ENCODE data around the gene MYO3B.
"Not testable (repeated sequence)": the region's sequence is repeated elsewhere in the genome, so short reads cannot be mapped to it uniquely, and the experiment has no call there.

MYO3B gene

DNA sequence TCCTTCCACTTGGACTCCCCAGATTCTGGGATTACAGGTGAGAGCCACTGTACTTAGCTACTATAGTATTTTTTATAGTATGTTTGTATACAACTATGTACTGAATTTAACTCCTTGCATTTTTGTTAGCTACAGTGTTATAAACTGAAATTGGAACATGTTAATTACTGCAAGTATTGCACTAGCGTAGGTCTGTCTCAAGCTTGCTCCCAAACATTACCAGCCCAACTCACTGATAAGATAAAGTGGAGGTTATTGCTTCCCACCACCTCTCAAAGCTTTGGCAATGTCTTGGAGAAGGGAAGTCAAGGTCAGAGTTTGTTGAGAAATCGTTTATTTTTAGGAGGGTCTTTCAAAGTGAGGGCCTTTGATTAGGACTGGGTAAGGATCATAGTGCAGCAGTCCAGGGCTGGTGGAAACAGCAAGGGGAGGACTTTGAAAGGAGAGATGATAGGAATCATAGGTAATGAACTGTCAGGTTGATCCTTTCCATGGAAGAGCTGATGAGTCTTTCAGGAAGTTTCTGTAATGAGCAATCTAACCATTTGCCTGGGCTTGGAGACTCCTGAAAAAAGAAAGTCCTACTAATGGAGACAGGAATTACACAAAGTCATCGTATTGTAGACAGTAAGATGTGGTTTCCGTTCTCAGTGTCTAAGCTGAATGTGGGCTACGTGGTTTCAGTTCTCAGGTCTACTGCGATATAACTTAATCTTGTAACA is 257.1 kb downstream of the MYO3B start:
- no peak for DNase-seq

DNA sequence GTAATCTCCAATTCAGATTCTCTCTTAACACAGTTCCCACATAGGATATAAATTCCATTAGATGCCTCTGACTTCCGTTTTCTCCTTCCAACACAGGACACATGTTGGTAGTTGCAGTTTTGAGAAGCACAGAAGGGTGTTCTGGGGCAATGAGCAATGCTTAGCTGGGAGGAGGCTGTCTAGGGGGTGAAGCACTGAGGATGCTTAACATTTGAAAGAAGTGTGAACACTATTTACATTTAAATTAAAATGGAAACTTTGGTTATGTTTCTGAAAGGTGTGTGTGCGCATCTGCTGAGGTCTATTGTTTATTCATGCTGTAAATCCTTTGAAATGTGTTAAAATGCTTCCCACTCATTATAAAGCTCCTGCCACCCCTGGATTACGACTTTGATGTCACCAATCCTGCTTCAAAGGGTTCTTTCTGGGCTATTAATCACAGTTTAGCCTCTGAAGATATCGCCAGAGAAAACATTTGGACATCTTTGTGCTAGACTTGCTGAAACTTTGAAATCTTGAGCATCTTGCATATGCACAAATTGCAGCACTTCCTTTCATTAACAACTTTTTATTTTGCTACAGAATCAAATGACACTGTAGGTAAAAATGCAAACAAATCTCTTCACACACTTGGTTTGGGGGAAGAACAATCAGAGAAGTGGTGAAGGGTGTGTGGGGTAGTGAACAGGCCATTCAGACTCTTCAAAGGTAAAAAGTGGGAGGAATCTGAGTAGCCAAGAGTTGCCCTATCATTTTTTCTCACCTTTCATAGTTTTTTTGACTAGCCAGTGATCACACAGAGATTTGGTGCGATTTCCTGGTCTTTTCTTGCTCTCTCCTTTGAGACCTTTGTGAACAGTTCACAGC is 258.4 kb downstream of the MYO3B start:
- DNase-seq, result no peak

DNA sequence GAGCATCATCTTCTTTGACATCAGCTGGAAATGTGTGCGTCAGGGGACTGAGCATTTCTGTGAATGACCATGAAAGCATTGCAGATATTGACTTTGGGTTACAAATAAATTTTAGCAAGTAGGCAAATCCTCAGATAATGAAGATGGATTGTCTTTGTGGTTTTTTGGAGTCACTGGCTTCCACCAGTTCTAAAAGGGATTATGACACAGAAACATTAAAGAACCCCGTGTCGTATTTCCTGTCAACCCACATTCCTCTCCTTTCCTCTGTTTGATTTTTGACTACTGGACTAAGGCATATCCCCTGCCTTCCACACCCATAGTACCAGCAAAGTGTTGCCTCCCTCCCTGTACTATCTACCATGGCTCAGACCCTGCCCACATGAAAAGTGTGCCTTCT is 268.1 kb downstream of the MYO3B start:
- no peak for DNase-seq

DNA sequence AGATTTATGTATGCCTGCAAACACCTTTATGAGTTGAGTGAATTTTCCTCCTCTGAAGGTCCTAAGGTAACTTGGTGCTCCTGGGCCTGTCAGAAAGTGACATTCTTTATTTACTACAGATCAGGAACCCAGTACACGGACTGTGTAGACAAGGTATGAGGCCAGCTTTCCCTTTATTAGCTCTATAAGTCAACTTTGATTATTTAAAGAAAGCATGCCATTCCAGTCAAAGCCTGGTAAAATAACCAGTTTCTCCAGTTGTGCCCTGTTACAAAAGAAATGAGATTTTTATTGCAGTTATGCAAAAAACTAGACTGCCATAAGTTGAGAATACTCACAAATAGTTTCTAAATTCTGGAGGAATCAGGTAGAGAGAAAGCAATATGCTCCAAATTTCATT is 271.1 kb downstream of the MYO3B start:
- no peak for DNase-seq

DNA sequence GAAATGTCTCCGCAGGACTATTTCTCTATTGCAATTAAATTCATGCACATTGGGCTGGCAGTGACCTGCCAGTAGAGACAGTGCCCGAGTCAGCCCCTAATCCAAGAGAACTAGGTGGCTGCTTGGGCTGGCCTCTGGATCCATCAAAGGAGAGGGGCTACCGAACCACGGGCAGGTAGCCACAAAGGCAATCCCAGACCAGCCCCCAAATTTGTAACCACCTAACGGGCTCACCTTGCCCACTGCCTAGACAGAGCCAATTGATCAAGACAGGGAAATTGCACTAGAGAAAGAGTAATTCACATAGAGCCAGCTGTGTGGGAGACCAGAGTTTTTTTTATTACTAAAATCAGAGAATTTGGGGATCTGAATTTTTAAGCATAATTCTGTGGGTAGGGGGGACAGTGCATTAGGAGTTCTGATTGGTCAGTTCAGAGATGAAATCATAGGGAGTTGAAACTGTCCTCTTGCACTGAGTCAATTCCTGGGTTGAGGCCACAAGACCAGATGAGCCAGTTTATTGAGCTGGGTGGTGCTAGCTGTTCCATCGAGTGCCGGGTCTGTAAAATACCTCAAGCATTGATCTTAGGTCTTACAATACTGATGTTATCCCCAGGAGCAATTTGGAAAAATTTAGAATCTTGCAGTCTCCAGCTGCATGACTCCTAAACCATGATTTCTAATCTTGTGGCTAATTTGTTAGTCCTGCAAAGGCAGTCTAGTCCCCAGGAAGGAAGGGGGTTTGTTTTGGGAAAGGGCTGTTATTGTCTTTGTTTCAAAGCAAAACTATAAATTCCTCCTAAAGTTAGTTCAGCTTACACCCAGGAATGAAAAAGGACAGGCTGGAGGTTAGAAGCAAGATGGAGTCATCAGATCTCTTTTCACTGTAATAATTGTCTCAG is 276.8 kb downstream of the MYO3B start:
- no peak for DNase-seq

DNA sequence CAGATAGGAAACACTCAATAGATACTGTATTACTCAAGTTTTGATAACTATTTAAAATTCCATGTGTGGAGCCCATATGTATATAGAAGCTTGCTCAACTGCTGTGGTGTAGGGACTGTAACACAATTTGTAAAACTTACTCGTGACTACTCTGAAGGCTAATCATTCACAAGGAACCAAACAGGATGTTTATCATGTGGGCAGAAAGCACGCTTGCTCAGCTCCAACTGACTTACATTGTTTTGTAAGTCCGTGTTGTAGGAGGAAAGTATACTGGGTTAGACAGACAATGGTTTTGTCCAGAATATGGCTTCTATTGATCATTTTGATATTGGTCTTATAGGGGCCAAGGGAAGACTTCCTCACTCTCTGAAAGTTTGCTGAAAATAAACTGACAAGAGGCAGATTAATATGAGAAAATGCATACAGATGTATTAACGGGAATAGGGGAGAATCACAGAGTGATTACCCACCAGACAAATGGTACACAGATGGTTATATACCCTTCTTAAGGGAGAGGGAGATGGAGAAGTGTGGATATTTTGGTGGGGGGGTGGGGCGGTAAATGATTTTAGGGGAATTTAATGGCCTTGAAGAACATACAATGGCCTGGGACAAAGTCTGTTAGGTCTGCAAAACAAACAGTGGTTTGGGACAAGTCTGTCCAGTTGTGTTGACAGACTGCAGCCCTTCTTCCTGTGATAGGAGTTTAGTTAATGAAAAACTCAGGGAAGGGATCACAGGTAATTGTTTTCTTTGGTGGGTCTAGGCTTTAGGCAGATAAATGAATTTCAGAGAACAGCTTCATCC is 277.9 kb downstream of the MYO3B start:
- DNase-seq, result no peak

DNA sequence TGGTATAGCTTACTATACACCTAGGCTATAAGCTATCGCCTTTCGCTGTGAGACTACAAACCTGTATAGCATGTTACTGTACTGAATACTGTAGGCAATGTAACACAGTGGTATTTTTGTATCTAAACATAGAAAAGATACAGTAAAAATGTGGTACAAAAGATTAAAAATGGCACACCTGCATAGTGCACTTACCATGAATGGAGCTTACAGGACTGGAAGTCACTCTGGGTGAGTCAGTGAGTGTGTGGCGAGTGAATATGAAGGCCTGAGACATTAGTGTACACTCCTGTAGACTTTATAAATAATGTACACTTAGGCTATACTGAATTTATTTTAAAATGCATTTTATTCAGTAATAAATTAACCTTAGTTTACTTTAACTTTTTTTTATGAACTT is 279.0 kb downstream of the MYO3B start:
- DNase-seq, result no peak

DNA sequence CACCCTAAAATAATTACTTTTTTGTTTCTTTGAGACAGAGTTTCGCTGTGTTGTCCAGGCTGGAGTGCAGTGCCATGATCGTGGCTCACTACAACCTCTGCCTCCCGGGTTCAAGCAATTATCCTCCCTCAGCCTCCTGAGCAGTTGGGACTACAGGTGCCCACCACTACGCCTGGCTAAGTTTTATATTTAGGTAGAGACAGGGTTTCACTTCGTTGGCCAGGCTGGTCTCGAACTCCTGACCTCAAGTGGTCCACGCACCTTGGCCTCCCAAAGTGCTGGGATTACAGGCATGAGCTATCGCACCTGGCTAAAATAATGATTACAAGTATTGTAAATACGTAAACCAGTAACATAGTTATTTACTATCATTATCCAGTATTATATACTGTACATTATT is 279.8 kb downstream of the MYO3B start:
- no peak for DNase-seq

DNA sequence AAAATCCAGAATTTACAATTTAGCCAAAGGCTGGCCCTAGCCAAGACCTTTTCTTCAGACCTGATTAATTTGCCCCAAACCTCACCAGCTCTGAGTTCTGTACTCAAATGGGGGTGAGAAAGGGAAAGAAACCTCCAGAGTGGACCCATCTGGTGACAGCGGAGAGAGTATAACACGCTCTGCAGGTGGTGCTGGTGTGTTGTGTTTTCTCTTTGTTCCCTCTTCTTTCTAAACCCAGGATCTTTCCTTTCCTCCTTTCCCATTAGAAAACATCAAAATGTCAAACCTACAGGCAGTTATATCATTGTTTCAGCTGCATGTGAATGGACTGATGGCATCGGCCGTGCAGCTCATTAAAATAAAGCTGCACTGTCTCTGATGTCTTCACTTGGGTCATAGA is 283.9 kb downstream of the MYO3B start:
- no peak for DNase-seq

DNA sequence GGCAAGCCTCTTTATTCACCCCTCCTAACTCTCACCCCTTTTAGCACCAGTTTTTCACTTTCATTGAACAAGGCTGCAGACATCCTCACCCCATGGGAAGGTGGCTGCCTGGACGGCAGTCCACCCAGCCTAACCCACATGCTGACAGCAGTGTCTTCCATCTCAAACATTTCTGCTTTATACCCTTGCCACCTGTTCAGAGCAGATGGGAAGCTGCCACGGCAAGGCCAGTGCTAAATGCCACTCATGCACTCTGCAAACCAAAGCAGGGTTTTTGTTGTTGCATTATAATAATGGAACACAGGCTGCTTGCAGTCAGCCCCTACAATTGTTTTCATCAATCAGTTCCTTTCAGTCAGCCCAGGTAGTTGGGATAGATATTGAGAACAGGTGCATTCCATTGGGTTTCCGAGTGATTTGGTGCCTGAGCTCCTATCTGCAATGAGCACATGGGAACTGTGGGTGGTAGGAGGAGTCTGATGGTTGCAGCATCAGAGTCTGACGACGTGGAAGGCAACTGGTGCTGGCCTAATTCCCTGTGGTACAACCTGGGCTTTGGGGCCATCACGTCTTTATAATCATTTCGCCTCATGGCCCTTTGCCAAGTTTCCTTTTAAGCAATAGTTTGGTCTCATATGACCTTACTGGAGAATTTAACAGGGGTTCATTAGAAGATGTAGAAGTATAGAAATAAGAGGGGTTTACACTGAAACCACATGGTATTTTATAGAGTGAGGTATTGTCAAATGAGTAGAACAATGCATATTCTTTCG is 284.7 kb downstream of the MYO3B start:
- DNase-seq, result no peak

DNA sequence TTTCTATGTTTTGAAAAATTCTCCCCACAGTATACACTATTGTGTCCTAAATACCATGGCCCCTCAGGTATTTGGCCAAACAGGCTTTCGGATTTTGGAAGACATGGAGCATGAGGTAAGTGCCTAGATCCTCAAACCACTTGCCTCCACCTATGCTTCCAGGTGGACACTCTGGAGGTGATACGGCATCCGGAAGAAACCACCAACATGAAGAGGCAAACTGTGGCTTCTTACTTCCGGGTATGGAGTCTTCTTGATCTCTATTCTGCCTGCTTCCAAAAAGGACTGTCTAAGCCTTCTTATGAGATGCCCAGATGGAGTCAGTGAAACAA is 285.2 kb downstream of the MYO3B start:
- no peak for DNase-seq

DNA sequence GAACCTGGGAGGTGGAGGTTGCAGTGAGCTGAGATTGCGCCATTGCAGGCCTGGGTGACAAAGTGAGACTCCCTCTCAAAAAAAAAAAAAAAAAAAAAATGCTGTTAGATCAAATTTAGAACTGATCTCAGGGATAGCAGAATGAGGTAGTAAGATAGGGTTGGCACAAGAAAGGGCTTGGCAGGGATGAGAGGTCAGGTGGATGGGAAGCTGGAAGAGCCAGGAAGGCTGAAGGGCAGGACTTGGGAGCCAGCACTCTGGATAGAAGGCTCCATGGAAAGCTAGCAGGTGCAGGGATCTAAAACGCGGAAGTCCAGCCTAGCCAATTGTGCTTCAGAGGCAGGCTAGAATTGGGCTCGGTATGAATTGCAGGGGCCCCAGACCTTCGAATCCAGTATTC is 286.3 kb downstream of the MYO3B start:
- no peak for DNase-seq

DNA sequence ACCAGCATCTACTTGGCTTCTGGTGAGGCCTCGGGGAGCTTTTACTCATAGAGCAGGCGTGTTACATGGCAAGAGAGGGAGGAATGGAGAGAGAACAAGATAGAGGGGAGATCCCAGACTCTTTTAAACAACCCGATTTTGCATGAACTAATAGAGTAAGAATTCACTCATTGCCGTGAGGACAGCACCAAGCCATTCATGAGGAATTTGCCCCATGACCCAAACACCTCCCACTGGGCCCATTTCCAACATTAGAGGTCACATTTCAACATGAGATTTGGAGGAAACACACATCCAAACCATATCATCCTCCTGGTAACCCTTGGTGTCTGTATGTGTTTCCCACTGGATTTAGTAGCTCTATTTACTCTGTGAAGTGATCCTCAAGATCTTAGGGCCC is 287.3 kb downstream of the MYO3B start:
- DNase-seq, result peak; percentile 71

DNA sequence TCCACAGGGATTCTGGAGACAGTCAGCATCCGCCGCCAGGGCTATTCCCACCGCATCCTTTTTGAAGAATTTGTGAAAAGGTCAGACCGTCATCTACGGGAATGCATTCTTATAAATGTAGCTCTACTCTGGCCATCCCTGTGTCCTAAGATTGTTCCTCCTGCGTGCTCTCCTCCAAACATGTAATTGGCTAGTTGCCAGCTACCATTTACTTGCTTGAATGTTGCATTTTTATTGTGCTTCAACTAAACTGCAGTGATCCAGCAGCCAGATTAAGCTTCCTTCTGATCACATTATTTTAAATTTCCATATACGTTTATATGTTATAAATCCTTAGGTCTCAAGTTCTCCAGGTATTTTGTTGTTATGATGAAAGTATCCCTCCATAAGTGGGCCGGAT is 288.7 kb downstream of the MYO3B start:
- DNase-seq, result no peak

DNA sequence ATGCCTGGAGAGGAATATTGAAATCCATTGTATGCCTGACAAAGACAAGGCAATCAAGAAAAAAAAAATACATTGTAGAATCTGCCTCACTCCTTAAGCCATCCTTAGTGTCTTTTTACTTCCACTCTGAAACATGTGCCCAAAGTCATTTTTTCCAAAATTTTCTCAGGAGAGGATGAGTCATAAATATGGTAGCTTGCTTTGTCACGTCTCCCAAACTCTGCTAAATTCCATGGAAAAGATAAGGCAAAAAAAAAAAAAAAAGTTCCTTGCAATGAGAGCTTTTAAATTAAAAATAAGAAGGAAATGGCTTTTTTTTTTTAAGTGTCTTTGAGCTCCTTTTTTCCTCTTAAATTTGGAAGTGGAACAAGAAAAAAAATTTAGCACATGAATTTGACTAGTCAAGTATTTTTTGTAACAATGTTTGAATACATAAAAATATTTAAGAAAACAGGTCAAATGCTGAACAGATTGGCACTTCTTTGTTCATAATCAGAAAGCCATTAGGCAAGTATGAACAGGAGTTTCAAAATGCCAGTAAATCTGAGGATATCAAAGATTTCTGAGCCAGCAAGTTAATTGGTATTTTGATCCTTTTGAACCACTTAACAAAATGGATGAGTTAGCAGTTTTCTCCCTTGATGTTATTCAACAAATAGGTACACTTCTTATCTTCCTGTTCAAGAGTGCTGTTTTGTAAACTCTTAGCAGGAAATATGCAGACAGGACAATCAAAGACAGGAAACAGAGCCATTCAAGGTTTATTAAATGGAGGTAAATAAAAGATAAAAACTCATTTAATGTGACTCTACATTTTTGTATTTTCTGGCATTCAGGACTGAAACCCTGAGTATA is 289.8 kb downstream of the MYO3B start:
- peak; percentile 43 for DNase-seq

DNA sequence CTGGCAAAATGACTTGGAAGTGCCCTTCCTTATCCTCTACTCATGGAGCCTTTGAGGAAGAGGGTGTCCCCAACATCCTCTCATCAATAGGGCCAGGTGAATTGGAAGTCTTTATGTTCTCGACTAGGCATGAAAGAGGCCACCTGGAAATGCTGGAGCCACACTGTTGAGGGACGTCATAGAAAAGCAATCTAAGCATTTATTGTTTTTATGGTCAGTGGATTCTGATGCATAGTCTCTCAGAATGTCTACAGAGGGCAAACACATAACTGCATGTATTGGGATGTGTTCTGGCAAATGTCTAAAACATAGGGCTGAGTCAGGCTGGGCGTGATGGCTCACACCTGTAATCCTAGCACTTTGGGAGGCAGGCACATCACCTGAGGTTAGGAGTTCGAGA is 290.6 kb downstream of the MYO3B start:
- no peak for DNase-seq

DNA sequence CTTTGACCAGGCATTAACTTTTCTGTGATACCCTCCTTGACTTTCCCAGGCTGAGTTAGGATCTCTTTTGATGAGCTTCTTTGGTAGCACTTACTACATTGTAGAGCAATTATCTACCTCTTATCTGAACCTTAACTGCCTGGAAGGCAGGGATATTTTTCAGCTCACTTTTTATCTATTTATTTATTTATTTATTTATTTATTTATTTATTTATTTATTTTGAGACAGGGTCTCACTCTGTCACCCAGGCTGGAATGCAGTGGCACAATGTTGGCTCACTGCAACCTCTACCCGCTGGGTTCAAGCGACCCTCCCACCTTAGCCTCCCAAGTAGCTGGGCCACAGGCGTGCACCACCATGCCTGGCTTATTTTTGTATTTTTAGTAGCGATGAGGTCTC is 294.6 kb downstream of the MYO3B start:
- not testable (repeated sequence) for DNase-seq

DNA sequence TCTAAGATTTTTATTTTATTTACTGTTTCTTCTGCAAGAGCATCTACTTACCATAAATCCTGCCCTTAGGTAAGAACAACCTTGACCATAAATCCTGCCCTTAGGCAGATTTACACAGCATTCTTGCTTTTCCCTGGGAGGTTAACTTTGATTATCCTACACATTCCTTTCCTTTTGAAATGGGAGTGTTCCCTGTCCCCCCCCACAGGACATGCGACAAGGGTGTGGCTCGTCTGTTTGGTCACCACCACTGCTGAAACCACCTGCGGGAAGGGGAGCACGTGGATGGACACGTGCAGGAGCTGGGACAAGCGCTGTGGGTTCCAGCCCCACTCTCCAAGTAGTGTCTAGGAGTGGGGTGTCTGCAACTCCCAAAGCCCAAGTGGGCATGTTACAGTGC is 297.9 kb downstream of the MYO3B start:
- no peak for DNase-seq

DNA sequence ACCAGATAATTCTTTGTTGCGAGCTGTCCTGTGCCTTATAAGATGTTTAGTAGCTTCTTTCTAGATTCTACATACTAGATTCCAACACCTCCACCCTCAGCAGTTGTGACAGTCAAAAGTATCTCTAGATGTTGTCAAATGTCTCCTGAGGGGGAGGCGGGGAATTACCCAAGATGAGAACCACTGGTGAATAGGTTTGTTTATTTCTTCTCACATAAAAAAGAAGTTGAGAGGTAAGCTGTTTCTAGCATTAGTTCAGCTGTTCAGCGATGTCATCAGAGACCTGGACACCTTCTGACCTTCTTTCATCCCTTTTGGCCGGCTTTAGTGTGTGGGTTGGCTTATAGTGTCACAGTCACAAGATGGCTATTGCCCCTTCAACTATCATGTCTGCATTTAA is 299.7 kb downstream of the MYO3B start:
- no peak for DNase-seq

DNA sequence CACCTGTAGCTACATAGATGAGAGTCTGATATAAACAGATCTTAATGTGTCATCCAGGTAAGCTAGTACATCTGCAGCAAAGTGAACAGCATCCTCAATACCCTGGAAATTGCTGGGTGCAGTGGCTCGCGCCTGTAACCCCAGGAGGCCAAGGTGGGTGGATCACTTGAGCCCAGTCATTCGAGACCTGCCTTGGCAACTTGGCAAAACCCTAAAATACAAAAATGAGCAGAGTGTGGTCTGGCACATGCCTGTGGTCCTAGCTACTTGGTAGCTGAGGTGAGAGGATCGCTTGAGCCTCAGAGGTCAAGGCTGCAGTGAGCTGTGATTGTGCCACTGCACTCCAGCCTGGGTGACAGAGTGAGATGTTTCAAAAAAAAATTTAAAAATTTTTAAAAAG is 303.3 kb downstream of the MYO3B start:
- no peak for DNase-seq

DNA sequence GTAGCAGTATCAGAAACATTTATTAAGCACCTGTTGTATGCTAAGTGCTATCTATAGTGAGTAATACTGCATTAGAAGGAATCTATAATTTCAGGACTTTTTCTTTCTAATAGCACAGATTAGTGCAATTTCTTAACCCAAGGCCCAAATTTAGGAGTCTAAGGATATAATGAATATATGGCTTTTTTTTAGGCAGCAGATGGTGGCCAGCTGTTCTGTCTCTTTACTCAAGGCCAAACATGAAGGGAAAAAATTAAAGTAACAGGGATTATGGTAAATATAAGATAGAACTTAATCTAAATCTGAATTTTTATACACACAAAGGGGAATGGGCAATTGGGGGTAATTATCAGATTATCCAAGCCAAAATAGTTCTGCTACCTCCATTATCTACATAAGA is 306.6 kb downstream of the MYO3B start:
- no peak for DNase-seq

Data from EL (cell line).